ENCODE data around the gene LNPK.

DNA sequence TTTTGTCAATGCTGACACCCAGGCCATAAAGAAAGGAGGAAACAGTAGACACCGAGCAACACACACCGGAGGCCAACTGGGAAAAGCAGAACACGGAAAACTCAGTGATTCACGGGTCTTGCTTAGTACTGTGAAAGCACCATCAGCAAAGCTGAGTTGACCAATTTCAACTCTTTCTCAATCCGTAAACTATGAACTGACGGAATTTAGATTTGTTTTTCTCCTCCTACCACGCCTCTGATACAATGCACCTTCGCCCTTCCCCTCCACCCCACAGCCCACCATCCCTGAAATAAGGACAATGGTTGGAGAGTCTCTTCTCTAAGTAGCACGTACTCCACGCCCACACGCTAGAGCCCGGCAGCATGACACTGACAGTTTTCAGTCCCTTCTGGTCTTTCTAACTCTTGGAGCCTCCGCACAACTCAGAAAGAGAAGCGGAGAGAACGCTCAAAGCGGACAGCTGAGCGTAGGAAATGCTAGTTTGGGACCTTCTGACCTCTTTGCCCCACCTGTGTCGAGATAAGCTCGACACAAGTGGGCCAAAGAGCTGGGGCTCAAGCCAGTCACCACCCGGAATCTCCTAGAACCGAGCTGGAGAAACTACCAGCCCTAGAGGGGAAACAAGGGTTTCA is 669 bp downstream of the LNPK start:
- TF ChIP-seq EZH2phosphoT487 (IDR thresholded peaks at IDR 0.05; ENCODE audit: unreplicated experiment) (no peak), EZH2 (IDR thresholded peaks at IDR 0.05; ENCODE audit: low read depth, unreplicated experiment) (no peak), NANOG (IDR thresholded peaks at IDR 0.05; ENCODE audit: borderline replicate concordance) (no peak), POLR2AphosphoS5 (IDR thresholded peaks at IDR 0.05; ENCODE audit: low read depth) (no peak)
- TF ChIP-seq, protein P1, sequence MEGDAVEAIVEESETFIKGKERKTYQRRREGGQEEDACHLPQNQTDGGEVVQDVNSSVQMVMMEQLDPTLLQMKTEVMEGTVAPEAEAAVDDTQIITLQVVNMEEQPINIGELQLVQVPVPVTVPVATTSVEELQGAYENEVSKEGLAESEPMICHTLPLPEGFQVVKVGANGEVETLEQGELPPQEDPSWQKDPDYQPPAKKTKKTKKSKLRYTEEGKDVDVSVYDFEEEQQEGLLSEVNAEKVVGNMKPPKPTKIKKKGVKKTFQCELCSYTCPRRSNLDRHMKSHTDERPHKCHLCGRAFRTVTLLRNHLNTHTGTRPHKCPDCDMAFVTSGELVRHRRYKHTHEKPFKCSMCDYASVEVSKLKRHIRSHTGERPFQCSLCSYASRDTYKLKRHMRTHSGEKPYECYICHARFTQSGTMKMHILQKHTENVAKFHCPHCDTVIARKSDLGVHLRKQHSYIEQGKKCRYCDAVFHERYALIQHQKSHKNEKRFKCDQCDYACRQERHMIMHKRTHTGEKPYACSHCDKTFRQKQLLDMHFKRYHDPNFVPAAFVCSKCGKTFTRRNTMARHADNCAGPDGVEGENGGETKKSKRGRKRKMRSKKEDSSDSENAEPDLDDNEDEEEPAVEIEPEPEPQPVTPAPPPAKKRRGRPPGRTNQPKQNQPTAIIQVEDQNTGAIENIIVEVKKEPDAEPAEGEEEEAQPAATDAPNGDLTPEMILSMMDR (conservative IDR thresholded peaks at IDR 0.05; ENCODE audit: low read depth in 2 of 2), result no peak
